ENCODE results near the gene PIK3CA. TPM values are rescaled to one million over a fixed set of nuclear protein-coding genes. Genes with fewer than 3 reads are reported as not detected.
A peak's percentile ranks its signal among the peaks of the same experiment; 100 is the strongest.
"Not testable (repeated sequence)": the region's sequence is repeated elsewhere in the genome, so short reads cannot be mapped to it uniquely, and the experiment has no call there.

Gene PIK3CA
- total and polyA plus RNA-seq, 8 donors: 25.3 to 39.8 (median 32.2) TPM

DNA sequence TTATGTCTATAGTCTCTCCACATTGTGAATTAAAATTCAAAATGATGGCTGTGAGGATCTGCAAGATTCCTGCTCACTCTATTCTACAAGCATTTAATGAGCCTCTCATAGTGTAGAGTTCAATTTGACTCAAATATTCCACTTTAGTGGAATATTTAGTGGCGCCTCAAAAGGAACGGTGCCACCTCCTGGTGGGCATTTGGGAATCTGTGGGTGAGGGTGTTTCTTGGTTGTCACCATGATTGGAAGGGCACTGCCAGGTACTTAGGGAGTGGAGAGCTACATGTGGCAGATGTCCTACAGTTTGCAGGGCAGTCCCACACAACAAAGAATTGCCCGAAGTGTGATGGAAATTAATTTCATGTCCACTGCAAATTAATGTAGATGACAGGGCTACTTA is 124.2 kb downstream of the PIK3CA start:
- DNase-seq (peak in 1 of 4 donors; percentile 11), ATAC-seq (no peak)
- intact Hi-C loops (cut with DNase I): no loop called here
- no peaks in the 10 kb centered on the region for H3K4me1 ChIP-seq
- H3K4me3 ChIP-seq: no peak overlapping the region
- H3K27me3 ChIP-seq: no peaks in the 10 kb centered on the region
- H3K36me3 ChIP-seq: no peaks in the 10 kb centered on the region
- H3K27ac ChIP-seq: no peak overlapping the region
- H3K9me3 ChIP-seq: no peaks in the 10 kb centered on the region
- TF ChIP-seq, protein P1, sequence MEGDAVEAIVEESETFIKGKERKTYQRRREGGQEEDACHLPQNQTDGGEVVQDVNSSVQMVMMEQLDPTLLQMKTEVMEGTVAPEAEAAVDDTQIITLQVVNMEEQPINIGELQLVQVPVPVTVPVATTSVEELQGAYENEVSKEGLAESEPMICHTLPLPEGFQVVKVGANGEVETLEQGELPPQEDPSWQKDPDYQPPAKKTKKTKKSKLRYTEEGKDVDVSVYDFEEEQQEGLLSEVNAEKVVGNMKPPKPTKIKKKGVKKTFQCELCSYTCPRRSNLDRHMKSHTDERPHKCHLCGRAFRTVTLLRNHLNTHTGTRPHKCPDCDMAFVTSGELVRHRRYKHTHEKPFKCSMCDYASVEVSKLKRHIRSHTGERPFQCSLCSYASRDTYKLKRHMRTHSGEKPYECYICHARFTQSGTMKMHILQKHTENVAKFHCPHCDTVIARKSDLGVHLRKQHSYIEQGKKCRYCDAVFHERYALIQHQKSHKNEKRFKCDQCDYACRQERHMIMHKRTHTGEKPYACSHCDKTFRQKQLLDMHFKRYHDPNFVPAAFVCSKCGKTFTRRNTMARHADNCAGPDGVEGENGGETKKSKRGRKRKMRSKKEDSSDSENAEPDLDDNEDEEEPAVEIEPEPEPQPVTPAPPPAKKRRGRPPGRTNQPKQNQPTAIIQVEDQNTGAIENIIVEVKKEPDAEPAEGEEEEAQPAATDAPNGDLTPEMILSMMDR (IDR thresholded peaks at IDR 0.05): no peak

DNA sequence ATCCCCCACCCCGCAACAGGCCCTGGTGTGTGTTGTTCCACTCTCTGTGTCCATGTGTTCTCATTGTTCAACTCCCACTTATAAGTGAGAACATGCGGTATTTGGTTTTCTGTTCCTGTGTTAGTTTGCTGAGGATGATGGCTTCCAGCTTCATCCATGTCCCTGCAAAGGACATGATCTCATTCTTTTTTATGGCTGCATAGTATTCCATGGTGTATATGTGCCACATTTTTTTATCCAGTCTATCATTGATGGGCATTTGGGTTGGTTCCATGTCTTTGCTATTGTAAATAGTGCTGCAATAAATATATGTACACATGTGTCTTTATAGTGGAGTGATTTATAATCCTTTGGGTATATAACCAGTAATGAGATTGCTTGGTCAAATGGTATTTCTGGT is 126.3 kb downstream of the PIK3CA start:
- intact Hi-C loops (cut with DNase I); H3K4me1 ChIP-seq; ATAC-seq; H3K27ac ChIP-seq; H3K9me3 ChIP-seq; H3K27me3 ChIP-seq; H3K4me3 ChIP-seq; DNase-seq; H3K36me3 ChIP-seq: not testable (repeated sequence)

DNA sequence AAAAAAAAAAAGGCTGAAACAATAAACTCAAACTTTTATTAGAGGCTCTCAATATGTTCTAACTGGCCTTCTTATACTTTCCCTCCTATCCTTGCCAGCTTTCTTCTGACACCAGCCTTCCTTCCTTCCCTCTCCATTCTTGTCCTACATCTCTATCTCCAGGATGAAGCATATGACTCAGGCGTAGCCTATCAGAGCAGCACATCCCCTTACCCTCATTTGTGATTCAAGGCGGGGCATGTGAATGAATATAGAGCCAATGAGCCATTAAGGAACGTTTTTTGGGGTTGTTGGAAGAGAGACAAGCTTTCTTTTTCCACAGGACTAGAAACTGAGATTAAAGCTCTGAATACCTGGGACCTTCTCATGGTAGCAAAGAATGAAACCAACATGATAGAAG is 127.8 kb downstream of the PIK3CA start:
- H3K4me3 ChIP-seq: no peak overlapping the region
- no peaks in the 10 kb centered on the region for H3K4me1 ChIP-seq
- no peaks in the 10 kb centered on the region for H3K9me3 ChIP-seq
- no peaks in the 10 kb centered on the region for H3K27me3 ChIP-seq
- ATAC-seq (no peak), DNase-seq (no peak)
- intact Hi-C loops (cut with DNase I): no loop called here
- TF ChIP-seq, protein P1 (IDR thresholded peaks at IDR 0.05): no peak
- H3K27ac ChIP-seq: no peak overlapping the region
- no peaks in the 10 kb centered on the region for H3K36me3 ChIP-seq

DNA sequence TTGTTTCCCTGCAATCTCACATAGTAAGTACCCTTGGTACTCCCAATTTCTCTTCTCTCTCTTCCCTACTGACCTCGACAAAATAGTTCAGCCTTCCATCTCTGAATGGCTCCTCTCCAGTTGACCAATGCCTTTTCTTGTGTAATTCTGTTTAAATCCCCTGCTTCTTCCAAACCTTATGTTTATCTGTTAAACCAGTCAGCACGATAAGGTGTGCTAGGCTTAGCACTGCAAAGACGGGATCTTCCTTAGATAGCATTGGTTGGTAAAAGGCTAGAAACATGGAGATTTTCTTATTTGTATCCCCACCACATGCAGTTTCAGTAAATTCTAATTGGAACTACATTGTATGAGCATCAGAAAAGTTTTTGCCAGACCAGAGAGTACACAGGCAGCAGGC is 128.6 kb downstream of the PIK3CA start:
- ATAC-seq (no peak), DNase-seq (no peak)
- H3K4me1 ChIP-seq: no peaks in the 10 kb centered on the region
- TF ChIP-seq, protein P1 (IDR thresholded peaks at IDR 0.05): no peak
- H3K36me3 ChIP-seq: no peaks in the 10 kb centered on the region
- H3K9me3 ChIP-seq: no peaks in the 10 kb centered on the region
- H3K27me3 ChIP-seq: no peaks in the 10 kb centered on the region
- H3K27ac ChIP-seq: no peak overlapping the region
- intact Hi-C loops (cut with DNase I): no loop called here
- no peak overlapping the region for H3K4me3 ChIP-seq

DNA sequence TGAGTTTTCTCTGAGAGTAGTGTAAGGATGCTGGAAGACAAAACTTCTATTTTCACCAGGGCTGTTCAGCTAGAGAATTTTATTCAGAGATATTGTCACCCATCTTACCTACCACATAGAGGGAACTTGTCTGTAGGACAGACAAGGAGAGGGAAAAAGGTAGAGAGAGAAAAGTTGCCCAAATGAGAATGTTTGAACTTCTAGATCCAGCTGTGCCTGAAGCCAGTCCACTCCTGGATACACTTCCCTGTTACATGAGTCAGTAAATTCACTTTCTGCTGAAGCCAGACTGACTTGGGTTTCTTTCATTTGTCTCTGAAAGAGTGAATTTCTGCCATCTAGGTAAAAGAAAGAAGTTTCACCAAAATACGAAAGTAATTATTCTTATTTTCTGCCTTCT is 130.0 kb downstream of the PIK3CA start:
- TF ChIP-seq, protein P1 (IDR thresholded peaks at IDR 0.05): no peak
- no peak for ATAC-seq
- intact Hi-C loops (cut with DNase I): no loop called here

DNA sequence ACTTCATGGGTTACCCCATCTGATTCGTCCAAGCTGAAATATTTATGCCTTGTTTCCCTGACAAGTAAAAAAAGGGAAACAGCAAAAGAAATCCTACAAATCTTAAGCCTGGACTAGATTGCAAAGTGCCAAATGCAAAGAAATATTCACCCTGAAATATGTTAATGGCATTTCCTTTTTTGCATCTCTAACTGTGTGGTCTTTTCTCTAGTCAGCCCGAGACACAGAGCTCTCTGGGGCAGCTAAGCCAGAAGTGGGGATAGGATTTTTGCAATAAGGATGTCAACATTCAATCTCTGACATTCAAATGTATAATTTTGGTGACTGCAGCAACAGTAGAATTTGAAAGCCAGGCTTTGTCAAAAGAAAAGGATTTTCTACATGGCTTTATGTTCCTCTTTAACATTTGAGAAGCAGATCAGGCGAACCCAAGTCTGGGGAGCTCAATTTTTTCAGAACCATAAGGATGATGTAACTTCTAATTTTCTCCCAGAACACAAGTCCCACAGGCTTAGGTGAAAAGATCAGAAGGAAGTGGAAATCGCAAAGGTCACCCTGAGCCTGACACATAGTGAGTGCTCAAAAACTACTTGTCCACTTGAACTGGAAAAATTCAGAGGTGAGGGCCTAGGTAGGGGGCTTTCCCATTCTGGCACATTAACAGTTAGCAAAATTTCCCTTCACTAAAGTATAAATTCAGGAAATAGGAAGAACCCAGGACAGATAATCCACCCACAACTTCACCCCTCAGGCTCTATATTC is 131.0 kb downstream of the PIK3CA start:
- ATAC-seq (no peak), DNase-seq (no peak)
- Histone ChIP-seq H3K36me3 (no peaks in the 10 kb centered on the region), H3K27me3 (no peaks in the 10 kb centered on the region), H3K4me3 (no peak overlapping the region), H3K4me1 (no peaks in the 10 kb centered on the region), H3K27ac (no peak overlapping the region), H3K9me3 (no peaks in the 10 kb centered on the region)
- intact Hi-C loops (cut with DNase I): no loop called here
- TF ChIP-seq, protein P1 (IDR thresholded peaks at IDR 0.05): no peak

More for the DNA sequence above, 130.0 kb downstream of the PIK3CA start:
- Histone ChIP-seq H3K36me3 (no peaks in the 10 kb centered on the region), H3K27ac (no peak overlapping the region), H3K27me3 (no peaks in the 10 kb centered on the region), H3K9me3 (no peaks in the 10 kb centered on the region), H3K4me3 (no peak overlapping the region), H3K4me1 (no peaks in the 10 kb centered on the region)
- DNase-seq: no peak
